ENCODE results near the gene RALGAPA2. TPM values are rescaled to one million over a fixed set of nuclear protein-coding genes. Genes with fewer than 3 reads are reported as not detected.
"Not testable (repeated sequence)": the region's sequence is repeated elsewhere in the genome, so short reads cannot be mapped to it uniquely, and the experiment has no call there.

The RALGAPA2 gene
- total RNA-seq, 1 donor, result 5.6 TPM

DNA sequence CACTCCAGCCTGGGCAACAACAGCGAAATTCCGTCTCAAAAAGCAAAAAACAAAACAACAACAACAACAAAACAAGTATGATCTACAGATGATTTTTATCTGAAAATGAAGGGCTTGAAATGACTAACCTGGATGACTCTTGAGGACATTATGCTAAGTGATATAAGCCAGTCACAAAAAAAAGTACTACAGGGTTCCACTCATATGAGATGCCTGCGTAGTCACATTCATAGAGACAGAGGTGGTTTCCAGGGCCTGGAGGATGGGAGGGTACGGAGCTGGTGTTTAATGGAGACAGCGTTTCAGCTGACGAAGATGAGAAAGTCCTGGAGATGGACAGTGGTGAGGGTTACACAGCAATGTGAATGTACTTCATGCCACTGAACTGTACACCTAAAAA, 352.8 kb downstream of the RALGAPA2 start:
- H3K4me3 ChIP-seq (ENCODE audit: low read depth, low read length), result no peak overlapping the region
- TF ChIP-seq, protein P1, sequence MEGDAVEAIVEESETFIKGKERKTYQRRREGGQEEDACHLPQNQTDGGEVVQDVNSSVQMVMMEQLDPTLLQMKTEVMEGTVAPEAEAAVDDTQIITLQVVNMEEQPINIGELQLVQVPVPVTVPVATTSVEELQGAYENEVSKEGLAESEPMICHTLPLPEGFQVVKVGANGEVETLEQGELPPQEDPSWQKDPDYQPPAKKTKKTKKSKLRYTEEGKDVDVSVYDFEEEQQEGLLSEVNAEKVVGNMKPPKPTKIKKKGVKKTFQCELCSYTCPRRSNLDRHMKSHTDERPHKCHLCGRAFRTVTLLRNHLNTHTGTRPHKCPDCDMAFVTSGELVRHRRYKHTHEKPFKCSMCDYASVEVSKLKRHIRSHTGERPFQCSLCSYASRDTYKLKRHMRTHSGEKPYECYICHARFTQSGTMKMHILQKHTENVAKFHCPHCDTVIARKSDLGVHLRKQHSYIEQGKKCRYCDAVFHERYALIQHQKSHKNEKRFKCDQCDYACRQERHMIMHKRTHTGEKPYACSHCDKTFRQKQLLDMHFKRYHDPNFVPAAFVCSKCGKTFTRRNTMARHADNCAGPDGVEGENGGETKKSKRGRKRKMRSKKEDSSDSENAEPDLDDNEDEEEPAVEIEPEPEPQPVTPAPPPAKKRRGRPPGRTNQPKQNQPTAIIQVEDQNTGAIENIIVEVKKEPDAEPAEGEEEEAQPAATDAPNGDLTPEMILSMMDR (IDR thresholded peaks at IDR 0.05; ENCODE audit: insufficient read depth, low read depth, low read length), result no peak
- no peak for DNase-seq (ENCODE audit: low read depth)

DNA sequence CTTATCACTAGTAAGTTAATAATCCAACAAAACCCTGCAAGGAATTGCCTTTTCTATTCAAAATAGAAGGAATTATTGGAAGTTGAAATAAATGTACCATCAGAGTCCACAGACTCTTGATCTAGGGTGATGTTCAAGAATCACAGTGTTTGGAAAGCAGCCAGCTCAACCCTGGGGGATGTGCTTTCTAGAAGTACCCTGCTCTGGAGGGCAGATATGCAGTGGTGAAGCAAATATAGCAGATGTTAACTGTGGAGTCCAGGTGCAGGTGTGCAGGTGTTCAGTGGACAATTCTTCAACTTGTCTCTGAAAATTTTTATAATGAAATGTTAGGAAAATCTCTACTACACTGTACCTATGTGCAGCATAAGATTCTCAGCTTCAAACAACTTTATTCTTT, 353.6 kb downstream of the RALGAPA2 start:
- TF ChIP-seq, protein P1 (IDR thresholded peaks at IDR 0.05; ENCODE audit: insufficient read depth, low read depth, low read length), result no peak
- no peak overlapping the region for H3K4me3 ChIP-seq (ENCODE audit: low read depth, low read length)
- no peak for DNase-seq (ENCODE audit: low read depth)

DNA sequence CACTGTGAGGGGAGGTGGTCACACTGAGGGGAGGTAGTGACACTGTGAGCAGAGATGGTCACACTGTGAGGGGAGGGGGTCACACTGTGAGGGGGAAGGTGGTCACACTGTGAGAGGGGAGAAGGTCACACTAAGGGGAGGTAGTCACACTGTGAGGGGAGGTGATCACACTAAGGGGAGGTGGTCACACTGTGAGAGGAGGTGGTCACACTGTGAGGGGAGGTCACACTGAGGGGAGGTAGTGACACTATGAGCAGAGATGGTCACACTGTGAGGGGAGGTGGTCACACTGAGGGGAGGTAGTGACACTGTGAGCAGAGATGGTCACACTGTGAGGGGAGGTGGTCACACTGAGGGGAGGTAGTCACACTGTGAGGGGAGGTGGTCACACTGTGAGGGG, 356.9 kb downstream of the RALGAPA2 start:
- DNase-seq (ENCODE audit: low read depth); H3K4me3 ChIP-seq (ENCODE audit: low read depth, low read length): not testable (repeated sequence)

DNA sequence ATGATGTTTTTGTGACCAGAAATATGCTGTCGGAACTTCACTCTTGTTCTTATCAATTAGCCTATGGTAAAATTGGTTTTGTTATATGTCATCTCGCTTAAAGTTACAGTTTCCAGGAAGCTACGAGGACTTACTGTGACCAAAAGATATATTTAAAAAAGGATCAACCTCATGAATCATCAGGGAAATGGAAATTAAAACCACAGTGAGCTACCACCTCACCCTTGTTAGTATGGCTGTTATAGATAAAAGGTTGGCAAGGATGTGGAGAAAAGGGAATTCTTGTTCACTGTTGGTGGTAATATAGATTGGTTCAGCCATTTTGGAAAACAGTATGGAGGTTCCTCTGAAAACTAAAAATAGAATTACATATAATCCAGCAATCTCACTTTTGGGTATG, 358.9 kb downstream of the RALGAPA2 start:
- TF ChIP-seq, protein P1 (IDR thresholded peaks at IDR 0.05; ENCODE audit: insufficient read depth, low read depth, low read length), result no peak
- DNase-seq (ENCODE audit: low read depth), result no peak
- no peak overlapping the region for H3K4me3 ChIP-seq (ENCODE audit: low read depth, low read length)

DNA sequence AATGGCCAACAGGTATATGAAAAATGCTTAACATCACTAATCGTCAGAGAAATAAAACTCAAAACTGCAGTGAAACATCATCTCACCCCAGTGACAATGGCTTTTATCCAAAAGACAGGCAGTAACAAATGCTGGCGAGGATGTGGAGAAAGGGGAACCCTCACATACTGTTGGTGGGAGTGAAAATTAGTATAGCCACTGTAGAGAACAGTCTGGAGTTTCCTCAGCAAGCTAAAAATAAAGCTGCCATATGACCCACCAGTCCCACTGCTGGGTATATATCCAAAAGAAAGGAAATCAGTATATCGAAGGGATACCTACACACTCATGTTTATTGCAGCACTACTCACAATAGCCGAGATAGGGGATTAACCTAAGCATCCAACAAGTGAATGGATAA, 368.0 kb downstream of the RALGAPA2 start:
- TF ChIP-seq, protein P1 (IDR thresholded peaks at IDR 0.05; ENCODE audit: insufficient read depth, low read depth, low read length), result no peak
- DNase-seq (ENCODE audit: low read depth), result no peak
- H3K4me3 ChIP-seq (ENCODE audit: low read depth, low read length), result no peak overlapping the region

DNA sequence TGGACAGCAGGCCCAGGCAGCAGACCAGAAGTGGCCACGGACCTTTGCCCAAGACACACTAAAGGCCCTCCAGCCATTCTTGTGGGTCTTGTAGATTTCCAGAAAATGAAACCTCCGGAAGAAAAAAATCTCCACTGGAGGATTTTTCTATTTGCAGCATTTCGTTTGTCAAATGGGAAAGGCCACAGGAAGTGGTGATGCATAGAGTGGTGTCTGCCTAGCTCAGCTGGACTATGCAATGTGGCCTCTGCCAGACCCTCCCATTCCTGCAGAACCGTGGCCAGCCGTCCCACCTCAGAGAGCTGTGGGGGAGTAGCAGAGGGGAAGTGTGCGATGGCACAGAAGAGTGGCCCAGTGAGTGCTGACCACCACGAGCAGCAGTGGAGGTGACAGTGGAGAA, 368.5 kb downstream of the RALGAPA2 start:
- no peak overlapping the region for H3K4me3 ChIP-seq (ENCODE audit: low read depth, low read length)
- no peak for DNase-seq (ENCODE audit: low read depth)
- TF ChIP-seq, protein P1 (IDR thresholded peaks at IDR 0.05; ENCODE audit: insufficient read depth, low read depth, low read length), result no peak

Small RNAs within 50 kb of the gene (small RNA-seq; reads per million reads assigned to genes)
- gene EIF4E2P1 (not detected), gene RN7SL607P (not detected)
